Central memory CD8-positive, alpha-beta T cell (primary cell): ENCODE data around the gene PELI3.
A peak's percentile ranks its signal among the peaks of the same experiment; 100 is the strongest.
"Not testable (repeated sequence)": the region's sequence is repeated elsewhere in the genome, so short reads cannot be mapped to it uniquely, and the experiment has no call there.

Experiments
- ATAC-seq: fragments of 150-1000 bp; cut with Tn5 transposase; replicated peaks from 2 replicates; pipeline ENCODE4 v1.10.0; 2022; ENCODE audit warnings: mild to moderate bottlenecking, moderate FRiP score, moderate number of reproducible peaks; ENCODE audit not compliant: poor library complexity, severe bottlenecking; ENCODE audit errors: extremely low read depth
- DNase-seq, 2 donors: peaks; one replicate each; pipeline ENCODE4 v3.0.0; 2021; ENCODE audit warnings: low spot score in 2 of 2
- H3K27ac Mint-ChIP-seq: one replicate; pipeline ENCODE4 v1.8.0; 2022; ENCODE audit warnings: low read depth, mild to moderate bottlenecking, moderate library complexity, mixed read lengths
- H3K27me3 Mint-ChIP-seq: one replicate; pipeline ENCODE4 v1.8.0; 2022; ENCODE audit warnings: mixed read lengths
- H3K36me3 Mint-ChIP-seq: one replicate; pipeline ENCODE4 v1.8.0; 2022; ENCODE audit warnings: mild to moderate bottlenecking, moderate library complexity, mixed read lengths; ENCODE audit not compliant: insufficient read depth
- H3K4me1 Mint-ChIP-seq: one replicate; pipeline ENCODE4 v1.8.0; 2022; ENCODE audit warnings: mixed read lengths
- H3K4me3 Mint-ChIP-seq: one replicate; pipeline ENCODE4 v1.8.0; 2022; ENCODE audit warnings: mild to moderate bottlenecking, moderate library complexity, mixed read lengths
- H3K9me3 Mint-ChIP-seq: one replicate; pipeline ENCODE4 v1.8.0; 2022; ENCODE audit warnings: mixed read lengths

The PELI3 gene

DNA sequence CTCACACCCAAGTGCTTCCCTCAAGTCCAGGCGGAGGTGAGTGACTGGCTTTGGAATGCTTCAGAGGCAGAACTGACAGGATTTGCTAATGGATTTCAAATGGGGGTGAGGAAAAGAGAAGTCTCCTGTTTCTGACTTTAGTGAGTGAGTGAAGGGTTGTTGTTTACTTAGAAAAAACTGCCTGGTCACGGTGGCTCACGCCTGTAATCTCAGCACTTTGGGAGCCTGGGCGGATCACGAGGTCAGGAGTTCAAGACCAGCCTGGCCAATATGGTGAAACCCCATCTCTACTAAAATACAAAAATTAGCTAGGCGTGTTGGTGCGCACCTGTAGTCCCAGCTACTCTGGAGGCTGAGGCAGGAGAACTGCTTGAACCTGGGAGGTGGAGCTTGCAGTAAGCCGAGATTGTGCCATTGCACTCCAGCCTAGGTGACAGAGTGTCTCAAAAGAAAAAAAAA, 34.8 kb upstream of the PELI3 start:
- peaks cover 16% of the 10 kb centered on the region for H3K36me3 Mint-ChIP-seq
- H3K27me3 Mint-ChIP-seq, H3K4me1 Mint-ChIP-seq, H3K27ac Mint-ChIP-seq, DNase-seq, ATAC-seq, H3K9me3 Mint-ChIP-seq, H3K4me3 Mint-ChIP-seq: not testable (repeated sequence)

DNA sequence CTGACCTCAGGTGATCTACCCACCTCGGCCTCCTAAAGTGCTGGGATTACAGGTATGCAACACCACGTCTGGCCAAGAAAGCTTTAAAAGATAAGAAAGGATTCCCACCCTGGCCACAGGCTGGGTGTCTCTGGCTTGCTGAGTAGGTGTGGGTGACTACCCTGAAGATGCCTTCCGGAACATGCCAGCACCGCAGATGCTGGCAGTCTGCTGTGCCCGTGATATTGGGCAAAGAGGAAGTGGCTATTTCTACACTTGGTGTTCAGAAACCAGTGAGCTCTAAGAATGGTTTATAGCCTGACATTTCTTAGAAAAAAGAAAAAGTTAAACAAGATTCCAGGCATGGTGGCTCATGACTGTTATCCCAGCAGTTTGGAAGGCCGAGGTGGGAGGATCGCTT, 34.1 kb upstream of the PELI3 start:
- Mint-ChIP-seq H3K9me3 (no peaks in the 10 kb centered on the region), H3K27ac (no peak overlapping the region)

GRCh38 chr11:66437979-66438503, 28.7 kb upstream of the PELI3 start:
- H3K27ac Mint-ChIP-seq = peak overlapping the region; percentile 75
- no peaks in the 10 kb centered on the region for H3K9me3 Mint-ChIP-seq
- peaks cover 3% of the 10 kb centered on the region for H3K27me3 Mint-ChIP-seq
- peaks cover 13% of the 10 kb centered on the region for H3K4me1 Mint-ChIP-seq
- DNase-seq = no peak
- H3K4me3 Mint-ChIP-seq = peak overlapping the region; percentile 86
- ATAC-seq = no peak
- peaks cover 18% of the 10 kb centered on the region for H3K36me3 Mint-ChIP-seq

More for the DNA sequence above, 34.1 kb upstream of the PELI3 start:
- H3K36me3 Mint-ChIP-seq = peaks cover 15% of the 10 kb centered on the region
- peaks cover 6% of the 10 kb centered on the region for H3K4me1 Mint-ChIP-seq
- H3K4me3 Mint-ChIP-seq = no peak overlapping the region
- H3K27me3 Mint-ChIP-seq = no peaks in the 10 kb centered on the region
- ATAC-seq = no peak
- no peak for DNase-seq

DNA sequence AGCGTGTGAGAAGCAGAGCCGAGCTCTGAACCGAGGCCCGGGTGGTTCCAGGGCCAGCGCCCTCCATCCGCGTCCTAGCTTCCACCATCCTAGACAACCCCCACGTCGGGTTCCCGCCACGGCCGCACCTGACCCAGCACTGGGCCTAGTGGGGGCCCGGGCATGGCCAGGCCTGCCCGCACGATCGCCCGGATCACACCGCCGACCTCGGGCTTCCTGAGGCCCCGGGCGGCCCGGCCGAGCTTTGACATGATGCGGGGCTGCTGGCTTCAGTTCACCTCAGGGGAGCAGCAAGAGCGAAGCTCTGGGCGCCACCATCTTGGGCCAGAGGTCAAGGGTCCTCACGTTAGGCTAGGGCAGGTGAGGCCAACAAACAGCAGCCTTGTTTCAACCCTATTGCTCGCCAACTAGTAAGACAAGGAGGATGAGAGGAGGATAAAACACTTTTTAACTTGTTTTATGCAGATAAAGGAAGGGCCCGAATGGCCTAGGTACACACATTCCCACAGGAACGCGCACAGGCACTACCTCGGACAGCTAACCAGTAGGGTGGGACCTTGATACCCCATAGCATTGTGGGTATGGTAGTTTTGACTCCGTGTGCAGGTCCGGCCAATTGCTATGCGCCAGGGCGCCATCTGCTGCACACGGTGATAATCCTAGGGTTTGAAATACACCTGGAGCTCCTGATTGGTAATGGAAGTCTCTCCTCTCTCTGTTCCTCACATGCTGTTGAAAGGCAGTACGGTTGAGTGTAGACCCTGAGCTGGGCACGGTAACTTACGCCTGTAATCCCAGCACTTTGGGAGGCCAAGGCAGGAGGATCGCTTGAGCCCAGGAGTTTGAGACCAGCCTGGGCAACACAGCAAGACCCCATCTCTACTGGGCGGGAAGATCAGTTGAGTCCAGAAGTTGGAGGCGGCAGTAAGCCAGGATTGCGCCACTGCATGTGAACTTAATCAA, 27.9 kb upstream of the PELI3 start, which contains the start of gene MRPL11:
MRPL11 (minus strand) TSS at position 345 of the 963 bp plus-strand sequence; CDS start at position 251, 94 bp downstream.
- peak; percentile 96 for ATAC-seq
- DNase-seq = peak; percentile 79 to 85
- Mint-ChIP-seq H3K4me1 (peaks cover 13% of the 10 kb centered on the region), H3K4me3 (peak within 1 kb of the TSS; percentile 86), H3K27me3 (peaks cover 11% of the 10 kb centered on the region), H3K36me3 (peaks cover 17% of the 10 kb centered on the region), H3K9me3 (no peaks in the 10 kb centered on the region), H3K27ac (peak within 1 kb of the TSS; percentile 75)

GRCh38 chr11:66440101-66440939, 26.4 kb upstream of the PELI3 start:
- Mint-ChIP-seq H3K4me1 (peaks cover 13% of the 10 kb centered on the region), H3K27me3 (peaks cover 11% of the 10 kb centered on the region)
- not testable (repeated sequence) for DNase-seq, H3K4me3 Mint-ChIP-seq, H3K36me3 Mint-ChIP-seq, H3K27ac Mint-ChIP-seq, ATAC-seq, H3K9me3 Mint-ChIP-seq

DNA sequence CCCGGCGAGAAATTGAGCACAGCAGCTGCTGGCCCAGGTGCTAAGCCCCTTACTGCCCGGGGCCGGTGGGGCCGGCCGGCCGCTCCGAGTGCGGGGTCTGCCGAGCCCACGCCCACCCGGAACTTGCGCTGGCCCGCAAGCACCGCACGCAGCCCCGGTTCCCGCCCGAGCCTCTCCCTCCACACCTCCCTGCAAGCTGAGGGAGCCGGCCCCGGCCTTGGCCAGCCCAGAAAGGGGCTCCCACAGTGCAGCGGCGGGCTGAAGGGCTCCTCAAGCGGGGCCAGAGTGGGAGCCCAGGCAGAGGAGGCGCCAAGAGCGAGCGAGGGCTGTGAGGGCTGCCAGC, 25.8 kb upstream of the PELI3 start:
- DNase-seq, H3K36me3 Mint-ChIP-seq, H3K9me3 Mint-ChIP-seq, ATAC-seq, H3K27ac Mint-ChIP-seq, H3K4me3 Mint-ChIP-seq: not testable (repeated sequence)
- Mint-ChIP-seq H3K27me3 (peaks cover 11% of the 10 kb centered on the region), H3K4me1 (peaks cover 13% of the 10 kb centered on the region)

- Mint-ChIP-seq H3K27ac (no peak overlapping the region), H3K4me3 (no peak overlapping the region), H3K4me1 (peaks cover 4% of the 10 kb centered on the region), H3K27me3 (peaks cover 14% of the 10 kb centered on the region), H3K9me3 (no peaks in the 10 kb centered on the region), H3K36me3 (peaks cover 3% of the 10 kb centered on the region)
- ATAC-seq = no peak
- DNase-seq = no peak
Observed at GRCh38 chr11:66443602-66444001, 23.1 kb upstream of the PELI3 start.

GRCh38 chr11:66447012-66447411, 19.7 kb upstream of the PELI3 start:
- Mint-ChIP-seq H3K4me3 (no peak overlapping the region), H3K9me3 (no peaks in the 10 kb centered on the region), H3K27ac (no peak overlapping the region), H3K27me3 (peaks cover 32% of the 10 kb centered on the region), H3K36me3 (no peaks in the 10 kb centered on the region), H3K4me1 (no peaks in the 10 kb centered on the region)
- ATAC-seq (no peak), DNase-seq (no peak)

DNA sequence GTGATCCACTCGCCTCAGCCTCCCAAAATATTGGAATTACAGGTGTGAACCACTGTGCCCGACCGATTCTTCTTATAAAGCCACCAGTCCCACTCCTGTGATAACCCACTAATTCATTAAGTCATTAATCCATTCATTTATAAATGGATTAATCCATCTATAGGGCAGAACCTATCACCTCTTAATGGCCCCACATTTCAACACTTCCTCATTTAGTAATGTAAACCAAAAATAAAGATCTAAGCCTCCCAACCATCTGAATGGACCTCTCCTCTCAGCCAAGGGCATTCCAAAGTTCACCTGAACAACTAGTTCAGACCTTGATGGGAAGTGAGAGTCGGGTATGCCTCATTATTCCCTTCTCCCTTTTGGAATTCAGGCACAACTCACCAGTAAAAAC, 18.2 kb upstream of the PELI3 start:
- DNase-seq = no peak
- H3K4me3 Mint-ChIP-seq = no peak overlapping the region
- no peak for ATAC-seq
- H3K36me3 Mint-ChIP-seq = no peaks in the 10 kb centered on the region
- peaks cover 31% of the 10 kb centered on the region for H3K27me3 Mint-ChIP-seq
- no peaks in the 10 kb centered on the region for H3K9me3 Mint-ChIP-seq
- no peaks in the 10 kb centered on the region for H3K4me1 Mint-ChIP-seq
- H3K27ac Mint-ChIP-seq = no peak overlapping the region

- H3K27ac Mint-ChIP-seq = no peak overlapping the region
- H3K27me3 Mint-ChIP-seq = peaks cover 38% of the 10 kb centered on the region
- no peaks in the 10 kb centered on the region for H3K9me3 Mint-ChIP-seq
- no peak overlapping the region for H3K4me3 Mint-ChIP-seq
- no peaks in the 10 kb centered on the region for H3K36me3 Mint-ChIP-seq
- ATAC-seq = no peak
- H3K4me1 Mint-ChIP-seq = peaks cover 12% of the 10 kb centered on the region
- no peak for DNase-seq
Observed at GRCh38 chr11:66450560-66450959, 16.1 kb upstream of the PELI3 start.

- Mint-ChIP-seq H3K4me3 (no peak overlapping the region), H3K27ac (no peak overlapping the region), H3K27me3 (peaks cover 38% of the 10 kb centered on the region), H3K9me3 (no peaks in the 10 kb centered on the region), H3K4me1 (peaks cover 12% of the 10 kb centered on the region), H3K36me3 (no peaks in the 10 kb centered on the region)
- DNase-seq = no peak
- ATAC-seq = no peak
Observed at GRCh38 chr11:66451663-66452062, 15.0 kb upstream of the PELI3 start.

DNA sequence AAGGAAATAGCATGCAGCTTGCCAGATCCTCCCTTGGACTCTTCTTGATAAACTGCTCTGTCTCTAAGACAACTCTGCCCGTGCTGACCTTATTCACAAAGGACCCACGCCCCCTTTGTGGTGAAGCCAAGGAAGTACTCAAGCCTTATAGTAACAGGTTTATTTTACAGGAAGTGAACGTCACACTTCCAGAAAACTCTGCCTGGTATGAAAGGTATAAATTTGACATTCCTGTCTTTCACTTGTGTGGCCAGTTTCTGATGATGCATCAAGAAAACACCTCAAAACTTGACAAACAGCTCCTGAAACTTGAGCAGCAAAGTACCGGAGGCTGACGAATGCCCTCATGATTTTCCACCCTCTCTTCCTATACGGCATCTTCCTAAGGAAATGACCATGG, 12.5 kb upstream of the PELI3 start:
- H3K4me3 Mint-ChIP-seq = no peak overlapping the region
- DNase-seq (no peak), ATAC-seq (no peak)
- H3K36me3 Mint-ChIP-seq = no peaks in the 10 kb centered on the region
- peaks cover 12% of the 10 kb centered on the region for H3K4me1 Mint-ChIP-seq
- no peaks in the 10 kb centered on the region for H3K9me3 Mint-ChIP-seq
- no peak overlapping the region for H3K27ac Mint-ChIP-seq
- H3K27me3 Mint-ChIP-seq = peaks cover 28% of the 10 kb centered on the region
